GM23248 (cell line): ENCODE results near the gene AKT3.

Source experiments
- EZH2 ChIP-seq: fragments of 200-600 bp; sonication (generic); IDR thresholded peaks from 2 replicates; pipeline ENCODE4 v1.6.1; 2018; ENCODE audit warnings: antibody characterized with exemption, mild to moderate bottlenecking; ENCODE audit not compliant: insufficient read depth, poor library complexity, severe bottlenecking
- EZH2phosphoT487 ChIP-seq: fragments of 200-600 bp; sonication (generic); IDR thresholded peaks from 2 replicates; pipeline ENCODE4 v1.6.1; 2018; ENCODE audit warnings: antibody characterized with exemption, moderate library complexity, mild to moderate bottlenecking, low read depth; ENCODE audit not compliant: insufficient read depth

DNA sequence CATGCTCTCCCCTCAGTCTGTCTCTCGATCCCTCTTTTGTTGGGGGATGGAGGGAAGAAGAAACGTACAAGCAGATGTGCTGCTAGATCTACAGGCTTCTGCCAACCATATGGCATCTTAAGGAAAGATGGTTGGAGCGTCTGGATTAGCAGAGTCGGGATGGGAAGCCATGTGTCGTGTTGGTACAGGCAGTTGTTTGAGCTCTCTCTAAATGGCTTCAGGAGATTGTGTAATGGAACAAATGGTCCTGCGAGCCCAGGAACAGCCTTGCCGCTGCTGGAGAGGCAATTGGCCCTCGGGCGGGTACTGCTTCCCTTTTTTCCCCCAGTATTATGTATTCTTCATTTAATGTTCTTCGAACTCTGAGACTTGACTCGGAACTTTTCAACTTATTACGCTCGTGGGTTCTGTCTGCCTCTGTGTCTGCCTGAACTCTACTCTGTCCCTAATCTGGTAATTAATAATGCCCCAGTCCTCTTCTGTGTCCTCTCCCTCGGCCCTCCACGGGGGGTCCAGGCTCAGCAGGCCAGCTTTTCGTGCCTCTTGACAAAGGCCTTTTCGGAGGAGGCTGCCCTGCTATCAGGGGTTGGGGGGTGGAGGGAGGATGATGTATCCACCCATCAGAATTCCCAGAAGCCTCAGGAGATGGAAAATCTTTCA is 378.9 kb downstream of the AKT3 start:
- TF ChIP-seq EZH2, result no peak
- no peak for TF ChIP-seq EZH2phosphoT487
